NCI-H1417 (cell line): ENCODE data around the gene DPRX.
"Not testable (repeated sequence)": the region's sequence is repeated elsewhere in the genome, so short reads cannot be mapped to it uniquely, and the experiment has no call there.

Source experiments
- DNase-seq, 3 experiments: peaks; one replicate each; lab custom pipeline; 2025; lab: John Stamatoyannopoulos, UW

The DPRX gene

GRCh38 chr19:53646144-53646543, 14.3 kb downstream of the DPRX start:
- DNase-seq = no peak

GRCh38 chr19:53647350-53647749, 15.6 kb downstream of the DPRX start:
- no peak for DNase-seq

- no peak for DNase-seq
These were observed 16.0 kb downstream of the DPRX start for GRCh38 chr19:53647792-53648191.

DNA sequence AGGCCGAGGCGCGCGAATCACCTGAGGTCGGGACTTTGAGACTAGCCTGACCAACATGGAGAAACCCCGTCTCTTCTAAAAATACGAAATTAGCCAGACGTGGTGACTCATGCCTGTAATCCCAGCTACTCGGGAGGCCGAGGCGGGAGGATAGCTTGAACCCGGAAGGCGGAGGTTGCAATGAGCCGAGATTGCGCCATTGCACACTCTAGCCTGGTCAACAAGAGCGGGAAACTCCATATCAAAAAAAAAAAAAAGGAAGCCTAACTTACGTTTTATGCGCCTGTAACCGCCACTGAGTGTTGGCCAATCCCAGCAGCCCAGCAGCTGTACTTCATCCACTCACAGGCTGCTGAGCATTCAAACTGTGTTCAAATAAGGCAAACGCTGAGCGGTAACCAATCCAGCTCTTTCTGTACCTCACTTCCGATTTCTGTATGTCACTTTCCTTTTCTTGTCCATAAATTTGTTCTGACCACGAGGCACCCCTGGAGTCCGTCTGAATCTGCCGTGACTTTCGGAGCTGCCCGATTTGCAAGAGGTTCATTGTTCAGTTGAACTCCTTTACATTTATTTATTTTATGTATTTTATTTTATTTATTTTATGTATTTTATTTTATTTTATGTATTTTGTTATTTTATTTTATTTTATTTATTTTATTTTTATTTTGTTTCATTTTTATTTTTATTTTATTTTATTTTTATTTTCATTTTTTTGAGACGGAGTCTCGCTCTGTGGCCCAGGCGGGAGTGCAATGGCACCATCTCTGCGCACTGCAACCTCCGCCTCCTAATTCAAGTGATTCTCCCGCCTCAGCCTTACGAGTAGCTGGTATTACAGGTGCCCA, 18.2 kb downstream of the DPRX start:
- DNase-seq = no peak

DNA sequence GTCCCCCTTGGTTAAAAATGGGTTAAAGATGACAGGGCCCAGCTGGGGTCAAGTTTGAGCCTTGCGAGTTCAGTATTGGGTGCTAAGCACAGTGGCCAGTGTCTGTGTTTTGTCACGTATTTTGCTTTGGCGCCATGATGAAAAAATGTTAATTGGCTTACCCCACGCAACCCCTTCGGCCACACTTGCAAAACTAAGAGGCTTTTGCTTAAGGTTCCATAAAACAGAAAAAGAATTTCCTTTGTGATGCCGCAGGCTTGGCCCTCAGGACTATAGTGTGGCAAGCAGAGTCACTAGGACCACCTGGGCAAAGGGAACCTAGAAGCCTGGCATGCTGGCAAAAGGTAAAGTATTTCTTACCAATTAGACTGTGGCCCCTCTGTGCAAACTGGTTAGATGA, 20.7 kb downstream of the DPRX start:
- DNase-seq = no peak

- DNase-seq = no peak
These were observed 23.4 kb downstream of the DPRX start for GRCh38 chr19:53655042-53655665.

DNA sequence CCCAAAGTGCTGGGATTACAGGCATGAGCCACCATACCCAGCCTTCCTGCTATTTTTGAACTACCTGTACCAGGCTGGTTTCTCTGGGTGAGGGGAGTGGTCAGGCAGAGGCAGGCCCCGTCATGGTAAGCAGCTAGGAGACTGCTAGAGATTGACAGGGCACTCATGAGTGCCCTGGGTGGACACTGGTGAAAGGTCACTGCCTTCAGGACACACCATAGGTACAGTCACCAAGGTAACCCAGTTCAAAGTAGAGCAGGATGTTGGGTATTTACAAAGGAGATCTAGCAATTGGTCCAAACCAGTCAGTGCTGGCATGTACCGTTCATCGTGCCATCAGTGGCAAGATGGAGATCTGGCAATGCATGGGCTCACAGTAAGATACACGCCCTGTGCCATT, 25.5 kb downstream of the DPRX start:
- no peak for DNase-seq

DNA sequence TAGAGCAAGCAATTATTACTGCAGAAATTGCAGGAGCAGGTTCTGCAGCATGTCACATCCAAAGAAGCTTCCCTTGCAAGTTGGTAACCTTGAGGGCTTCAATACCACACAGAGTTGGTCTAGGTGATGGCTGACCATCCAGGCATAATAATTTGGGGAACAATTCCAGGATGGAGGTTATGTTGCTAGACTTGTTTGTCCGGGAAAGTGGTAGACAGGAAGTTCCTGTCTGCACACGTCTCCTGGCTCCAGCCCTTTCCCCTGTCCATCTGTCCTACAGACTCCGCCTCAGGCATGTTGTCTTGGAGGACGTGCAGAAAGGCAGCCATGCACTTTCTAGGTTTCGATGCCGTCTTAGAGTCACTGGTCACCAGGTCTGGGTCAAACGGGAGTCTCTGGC, 26.0 kb downstream of the DPRX start:
- no peak for DNase-seq

DNA sequence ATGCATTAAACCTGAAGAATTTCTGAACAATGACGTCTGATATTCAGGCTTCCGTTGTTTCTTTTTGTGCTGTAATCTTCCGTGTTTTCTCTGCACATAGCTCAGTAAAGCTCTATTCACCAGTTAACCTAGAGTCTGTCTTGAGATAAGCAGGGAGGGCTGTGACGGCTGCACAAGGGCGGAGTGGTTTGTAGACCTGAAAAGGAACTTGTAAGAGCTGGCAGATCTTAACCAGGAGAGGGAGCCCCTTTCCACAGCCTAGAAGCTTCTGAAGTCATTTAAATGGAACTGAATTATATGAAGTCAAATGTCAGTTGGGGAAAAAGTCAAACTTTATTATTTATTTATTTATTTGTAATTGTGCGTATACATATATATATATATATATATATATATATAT, 27.5 kb downstream of the DPRX start:
- DNase-seq = no peak

GRCh38 chr19:53660584-53660983, 28.8 kb downstream of the DPRX start:
- no peak for DNase-seq

- no peak for DNase-seq
These were observed 30.4 kb downstream of the DPRX start for GRCh38 chr19:53662209-53662608.

GRCh38 chr19:53664152-53664551, 32.4 kb downstream of the DPRX start:
- no peak for DNase-seq

DNA sequence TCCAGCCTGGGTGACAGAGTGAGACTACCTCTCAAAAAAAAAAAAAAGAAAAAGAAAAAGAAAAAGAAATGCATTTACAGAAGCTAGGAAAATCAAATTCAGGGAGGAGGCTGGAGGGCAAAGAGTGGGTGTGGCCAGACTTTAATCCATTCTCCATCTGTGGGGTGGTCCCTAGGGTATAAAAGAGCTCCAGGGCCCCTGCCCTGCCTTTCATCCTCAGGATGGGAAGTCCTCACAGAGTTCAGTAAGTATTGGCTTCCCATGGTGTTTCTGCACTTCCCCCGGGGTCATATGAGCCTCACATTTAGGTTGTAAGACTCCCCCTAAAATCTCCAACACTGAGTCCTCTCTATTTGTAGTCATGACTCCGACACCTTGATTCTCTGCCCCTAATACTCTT, 33.0 kb downstream of the DPRX start:
- DNase-seq = no peak

DNA sequence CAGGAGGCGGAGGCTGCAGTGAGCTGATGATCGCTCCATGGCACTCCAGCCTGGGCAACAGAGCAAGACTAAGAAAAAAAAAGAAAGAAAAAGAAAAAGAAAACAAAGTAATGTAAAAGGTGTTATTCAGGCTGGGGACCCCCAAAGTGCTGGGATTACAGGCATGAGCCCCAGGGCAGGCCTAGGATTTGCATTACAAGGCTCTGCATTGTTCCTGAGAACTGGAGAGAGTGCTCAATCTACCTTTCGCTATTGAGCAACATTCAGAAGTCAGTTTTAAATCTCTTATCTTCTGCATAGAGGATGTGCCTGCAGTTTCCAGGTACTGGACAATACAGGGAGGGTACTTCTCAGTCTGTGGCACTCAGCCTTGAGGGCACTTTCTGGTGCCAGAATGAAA, 34.5 kb downstream of the DPRX start:
- not testable (repeated sequence) for DNase-seq

DNA sequence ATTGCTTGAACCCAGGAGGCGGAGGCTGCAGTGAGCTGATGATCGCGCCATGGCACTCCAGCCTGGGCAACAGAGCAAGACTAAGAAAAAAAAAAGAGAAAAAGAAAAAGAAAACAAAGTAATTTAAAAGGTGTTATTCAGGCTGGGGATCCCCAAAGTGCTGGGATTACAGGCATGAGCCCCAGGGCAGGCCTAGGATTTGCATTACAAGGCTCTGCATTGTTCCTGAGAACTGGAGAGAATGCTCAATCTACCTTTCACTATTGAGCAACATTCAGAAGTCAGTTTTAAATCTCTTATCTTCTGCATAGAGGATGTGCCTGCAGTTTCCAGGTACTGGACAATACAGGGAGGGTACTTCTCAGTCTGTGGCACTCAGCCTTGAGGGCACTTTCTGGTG, 37.0 kb downstream of the DPRX start:
- not testable (repeated sequence) for DNase-seq

GRCh38 chr19:53670345-53670744, 38.5 kb downstream of the DPRX start:
- no peak for DNase-seq

- DNase-seq = no peak
These were observed 39.9 kb downstream of the DPRX start for GRCh38 chr19:53671663-53672062.
